ENCODE measurements around the gene CDH6.
"Not testable (repeated sequence)": the region's sequence is repeated elsewhere in the genome, so short reads cannot be mapped to it uniquely, and the experiment has no call there.

The CDH6 gene

DNA sequence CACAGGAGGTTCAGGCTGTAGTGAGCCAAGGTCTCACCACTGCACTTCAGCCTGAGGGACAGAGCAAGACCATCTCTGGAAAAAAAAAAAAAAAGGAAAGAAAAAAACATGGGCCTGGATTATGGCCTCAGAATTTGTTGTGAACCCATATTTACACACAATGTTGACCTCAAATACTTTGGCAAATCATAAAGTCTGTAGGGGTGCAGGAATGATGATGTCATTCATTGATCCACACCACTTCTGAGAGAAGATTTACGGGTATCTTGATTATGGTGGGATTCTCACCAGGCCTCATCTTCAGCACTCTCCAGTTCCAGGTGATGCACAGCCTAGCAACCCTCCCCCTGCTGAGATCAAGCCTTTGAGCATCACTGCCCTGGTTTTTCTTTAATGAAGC is 156.9 kb downstream of the CDH6 start:
- WGBS, 2 experiments (ENCODE audit: insufficient coverage in 2 of 2) = 100% methylated on average over 1 of the region's 1 CpG; no CpG with 5 or more reads in 1 of the 2 experiments
- Histone ChIP-seq H3K4me1 (ENCODE audit: control insufficient read depth, insufficient read depth, low read length, poor library complexity, severe bottlenecking) (peaks cover 4% of the 10 kb centered on the region), H3K4me3 (ENCODE audit: extremely low read depth, insufficient read depth, low read length, poor library complexity, severe bottlenecking) (no peak overlapping the region)

DNA sequence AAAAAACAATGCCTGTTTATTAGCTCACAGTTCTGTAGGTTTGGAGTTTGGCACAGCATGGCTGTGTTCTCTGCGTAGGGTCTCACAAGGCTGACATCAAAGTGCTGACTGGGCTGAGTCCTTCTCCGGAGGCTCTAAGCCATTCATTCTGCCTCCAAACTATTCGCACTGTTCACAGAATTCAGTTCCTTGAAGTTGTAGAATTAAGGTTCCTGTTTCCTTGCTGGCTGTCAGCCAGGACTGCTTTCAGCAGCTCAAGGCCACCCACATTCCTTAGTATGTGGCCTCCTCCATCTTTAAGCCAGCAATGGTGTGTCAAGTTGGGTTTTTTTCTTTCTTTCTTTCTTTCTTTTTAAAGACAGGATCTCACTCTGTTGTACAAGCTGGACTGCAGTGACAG is 161.9 kb downstream of the CDH6 start:
- Histone ChIP-seq H3K36me3 (ENCODE audit: control insufficient read depth, insufficient read depth, low read length) (no peaks in the 10 kb centered on the region), H3K9me3 (ENCODE audit: control insufficient read depth, low read length) (no peaks in the 10 kb centered on the region), H3K4me1 (ENCODE audit: control insufficient read depth, insufficient read depth, low read length, poor library complexity, severe bottlenecking) (peaks cover 4% of the 10 kb centered on the region), H3K4me3 (ENCODE audit: extremely low read depth, insufficient read depth, low read length, poor library complexity, severe bottlenecking) (no peak overlapping the region), H3K27ac (ENCODE audit: low read depth, low read length, severe bottlenecking) (no peak overlapping the region)
- 100% methylated on average over 2 of the region's 3 CpGs for WGBS, 2 experiments (ENCODE audit: insufficient coverage in 2 of 2)

More for the DNA sequence above, 156.9 kb downstream of the CDH6 start:
- Histone ChIP-seq H3K27ac (ENCODE audit: low read depth, low read length, severe bottlenecking) (no peak overlapping the region), H3K9me3 (ENCODE audit: control insufficient read depth, low read length) (no peaks in the 10 kb centered on the region), H3K36me3 (ENCODE audit: control insufficient read depth, insufficient read depth, low read length) (no peaks in the 10 kb centered on the region)

DNA sequence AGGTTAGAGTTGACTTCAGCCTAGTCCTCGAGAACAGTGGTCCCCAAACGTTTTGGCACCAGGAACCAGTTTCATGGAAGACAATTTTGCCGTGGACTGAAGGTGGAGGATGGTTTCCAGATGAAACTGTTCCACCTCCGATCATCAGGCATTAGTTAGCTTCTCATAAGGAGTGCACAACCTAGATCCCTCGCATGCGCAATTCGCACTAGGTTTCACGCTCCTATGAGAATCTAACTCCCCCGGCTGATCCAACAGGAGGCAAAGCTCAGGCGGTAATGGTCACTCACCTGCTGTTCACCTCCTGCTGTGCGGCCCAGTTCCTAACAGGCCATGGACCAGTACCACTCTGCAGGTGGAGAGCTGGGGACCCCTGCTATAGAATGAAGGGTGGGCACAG is 163.6 kb downstream of the CDH6 start:
- H3K4me1 ChIP-seq (ENCODE audit: control insufficient read depth, insufficient read depth, low read length, poor library complexity, severe bottlenecking) = peaks cover 6% of the 10 kb centered on the region
- no peak overlapping the region for H3K4me3 ChIP-seq (ENCODE audit: extremely low read depth, insufficient read depth, low read length, poor library complexity, severe bottlenecking)
- WGBS, 2 experiments (ENCODE audit: insufficient coverage in 2 of 2) = 91 to 96% methylated on average over 8 to 11 of the region's 11 CpGs
- no peaks in the 10 kb centered on the region for H3K36me3 ChIP-seq (ENCODE audit: control insufficient read depth, insufficient read depth, low read length)
- H3K27ac ChIP-seq (ENCODE audit: low read depth, low read length, severe bottlenecking) = no peak overlapping the region
- no peaks in the 10 kb centered on the region for H3K9me3 ChIP-seq (ENCODE audit: control insufficient read depth, low read length)

DNA sequence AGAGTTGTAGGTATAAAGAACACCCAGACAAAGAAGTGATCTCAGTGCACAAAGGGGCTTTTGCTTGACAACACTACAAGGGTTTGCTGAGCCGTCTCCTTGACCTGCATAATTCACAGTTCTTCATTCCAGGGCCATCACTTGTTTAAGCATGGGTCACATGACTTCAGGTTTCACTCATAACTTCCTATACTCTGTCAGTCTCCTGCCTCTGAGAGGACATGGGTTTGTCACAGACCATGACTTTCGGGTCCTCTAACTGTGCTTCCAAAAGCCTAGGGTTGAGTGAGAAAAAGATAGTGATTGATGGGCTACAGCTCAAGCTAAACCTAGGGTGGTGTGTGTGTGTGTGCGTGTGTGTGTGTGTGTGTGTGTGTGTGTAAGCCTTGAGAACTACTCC is 166.4 kb downstream of the CDH6 start:
- Histone ChIP-seq H3K9me3 (ENCODE audit: control insufficient read depth, low read length) (peaks cover 9% of the 10 kb centered on the region), H3K27ac (ENCODE audit: low read depth, low read length, severe bottlenecking) (no peak overlapping the region), H3K4me3 (ENCODE audit: extremely low read depth, insufficient read depth, low read length, poor library complexity, severe bottlenecking) (no peak overlapping the region), H3K36me3 (ENCODE audit: control insufficient read depth, insufficient read depth, low read length) (no peaks in the 10 kb centered on the region), H3K4me1 (ENCODE audit: control insufficient read depth, insufficient read depth, low read length, poor library complexity, severe bottlenecking) (peaks cover 4% of the 10 kb centered on the region)
- WGBS, 2 experiments (ENCODE audit: insufficient coverage in 2 of 2) = 85 to 90% methylated on average over 1 of the region's 3 CpGs

DNA sequence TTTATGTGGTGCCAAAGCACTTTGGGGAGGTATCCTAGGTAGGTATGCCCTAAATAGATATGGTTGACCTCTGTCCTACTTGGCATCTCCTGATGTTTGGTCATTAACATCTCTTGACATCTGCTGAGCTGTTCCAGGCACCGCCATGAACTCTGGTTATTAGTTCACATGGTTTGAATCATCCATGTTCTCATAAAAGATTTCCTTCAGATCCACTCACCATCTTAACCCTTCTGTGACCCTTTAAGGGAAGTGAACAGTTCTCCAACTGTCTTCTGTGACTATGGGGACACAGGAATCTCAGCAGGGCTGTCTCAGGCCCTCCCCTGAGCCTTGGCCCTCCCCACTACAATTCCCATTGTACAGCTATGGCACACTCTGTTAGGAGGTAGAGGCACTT is 167.7 kb downstream of the CDH6 start:
- no peak overlapping the region for H3K4me3 ChIP-seq (ENCODE audit: extremely low read depth, insufficient read depth, low read length, poor library complexity, severe bottlenecking)
- no peak overlapping the region for H3K27ac ChIP-seq (ENCODE audit: low read depth, low read length, severe bottlenecking)
- 86% methylated on average over 1 of the region's 1 CpG; no CpG with 5 or more reads in 1 of the 2 experiments for WGBS, 2 experiments (ENCODE audit: insufficient coverage in 2 of 2)
- peaks cover 4% of the 10 kb centered on the region for H3K4me1 ChIP-seq (ENCODE audit: control insufficient read depth, insufficient read depth, low read length, poor library complexity, severe bottlenecking)
- H3K9me3 ChIP-seq (ENCODE audit: control insufficient read depth, low read length) = peaks cover 9% of the 10 kb centered on the region
- no peaks in the 10 kb centered on the region for H3K36me3 ChIP-seq (ENCODE audit: control insufficient read depth, insufficient read depth, low read length)

DNA sequence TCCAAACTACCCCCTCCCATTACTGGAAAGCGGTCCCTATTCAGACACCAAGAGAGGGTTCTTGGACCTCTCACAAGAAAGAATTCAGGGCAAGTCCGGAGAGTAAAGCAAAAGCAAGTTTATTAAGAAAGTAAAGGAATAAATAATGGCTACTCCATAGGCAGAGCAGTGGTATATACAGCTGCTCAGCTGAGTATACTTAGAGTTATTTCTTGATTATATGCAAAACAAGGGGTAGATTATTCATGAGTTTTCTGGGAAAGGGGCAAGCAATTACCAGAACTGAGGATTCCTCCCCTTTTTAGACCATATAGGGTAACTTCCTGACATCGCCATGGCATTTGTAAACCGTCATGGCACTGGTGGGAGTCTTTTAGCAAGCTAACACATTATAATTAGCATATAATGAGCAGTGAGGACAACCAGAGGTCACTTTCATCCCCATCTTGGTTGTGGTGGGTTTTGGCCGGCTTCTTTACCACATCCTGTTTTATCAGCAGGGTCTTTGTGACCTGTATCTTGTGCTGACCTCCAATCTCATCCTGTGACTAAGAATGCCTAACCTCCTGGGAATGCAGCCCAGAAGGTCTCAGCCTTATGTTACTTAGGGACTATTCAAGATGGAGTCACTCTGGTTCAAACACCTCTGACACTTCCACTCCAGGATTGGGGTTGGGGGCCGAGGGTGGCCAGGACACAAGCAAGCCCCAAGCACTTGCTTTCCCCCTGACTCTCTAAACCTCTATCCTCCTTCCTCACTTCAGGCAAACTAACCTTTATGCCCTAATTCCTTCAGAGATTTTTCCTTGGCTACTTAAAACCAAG is 168.4 kb downstream of the CDH6 start:
- not testable (repeated sequence) for H3K4me1 ChIP-seq (ENCODE audit: control insufficient read depth, insufficient read depth, low read length, poor library complexity, severe bottlenecking); H3K4me3 ChIP-seq (ENCODE audit: extremely low read depth, insufficient read depth, low read length, poor library complexity, severe bottlenecking); H3K9me3 ChIP-seq (ENCODE audit: control insufficient read depth, low read length); H3K36me3 ChIP-seq (ENCODE audit: control insufficient read depth, insufficient read depth, low read length); H3K27ac ChIP-seq (ENCODE audit: low read depth, low read length, severe bottlenecking)
- WGBS, 2 experiments (ENCODE audit: insufficient coverage in 2 of 2) = 87 to 93% methylated on average over 2 to 5 of the region's 6 CpGs

DNA sequence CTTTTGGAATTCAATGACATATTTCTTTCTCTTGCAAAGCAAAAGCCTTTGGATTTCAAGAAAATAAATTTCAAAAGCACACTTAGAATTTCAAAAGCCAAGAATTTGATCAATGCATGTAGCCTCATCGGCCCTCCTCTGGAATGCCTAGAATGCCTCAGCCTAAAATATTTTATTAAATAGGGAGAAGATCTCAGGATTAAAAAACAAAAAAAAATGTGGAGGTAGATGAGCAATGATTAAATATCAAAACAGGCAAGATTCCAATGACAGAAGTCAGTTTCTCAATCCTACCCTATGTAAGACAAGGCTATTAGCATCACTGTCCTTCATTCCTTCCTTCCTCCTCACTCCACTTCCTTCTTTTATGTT is 169.0 kb downstream of the CDH6 start:
- no CpG with 5 or more reads among the region's 1 CpG for WGBS, 2 experiments (ENCODE audit: insufficient coverage in 2 of 2)
- Histone ChIP-seq H3K4me3 (ENCODE audit: extremely low read depth, insufficient read depth, low read length, poor library complexity, severe bottlenecking) (no peak overlapping the region), H3K36me3 (ENCODE audit: control insufficient read depth, insufficient read depth, low read length) (no peaks in the 10 kb centered on the region), H3K4me1 (ENCODE audit: control insufficient read depth, insufficient read depth, low read length, poor library complexity, severe bottlenecking) (peaks cover 4% of the 10 kb centered on the region), H3K27ac (ENCODE audit: low read depth, low read length, severe bottlenecking) (no peak overlapping the region), H3K9me3 (ENCODE audit: control insufficient read depth, low read length) (peaks cover 9% of the 10 kb centered on the region)

DNA sequence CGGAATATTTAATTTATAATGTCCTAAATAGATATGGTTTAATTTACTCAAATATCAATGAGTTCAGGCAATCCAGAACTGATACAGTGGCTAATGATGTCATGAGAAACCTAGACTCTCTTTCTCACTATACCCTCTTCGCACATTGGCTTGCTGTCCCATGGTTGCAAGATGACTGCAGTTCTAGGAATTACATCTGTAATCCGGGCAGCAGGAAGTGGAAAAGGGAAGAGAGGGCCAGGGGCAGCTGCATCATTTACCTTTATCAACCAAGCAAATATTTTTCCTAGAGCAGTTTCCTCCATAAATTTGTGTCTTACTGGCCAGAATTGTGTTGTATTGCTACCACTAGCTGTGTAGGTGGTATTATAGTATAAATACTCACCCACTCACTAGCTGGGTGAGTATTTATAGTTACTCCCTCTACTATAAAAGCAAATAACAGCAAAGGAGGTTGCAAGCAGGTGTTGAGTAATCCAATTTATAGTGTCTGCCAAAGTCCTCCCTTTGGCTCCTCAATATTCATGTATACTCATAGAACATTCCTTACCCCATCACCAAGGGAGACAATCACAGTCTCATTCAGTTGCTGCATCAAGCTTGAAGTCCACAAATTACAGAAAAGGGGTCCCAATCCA is 169.6 kb downstream of the CDH6 start:
- Histone ChIP-seq H3K4me3 (ENCODE audit: extremely low read depth, insufficient read depth, low read length, poor library complexity, severe bottlenecking) (no peak overlapping the region), H3K36me3 (ENCODE audit: control insufficient read depth, insufficient read depth, low read length) (no peaks in the 10 kb centered on the region), H3K27ac (ENCODE audit: low read depth, low read length, severe bottlenecking) (no peak overlapping the region), H3K4me1 (ENCODE audit: control insufficient read depth, insufficient read depth, low read length, poor library complexity, severe bottlenecking) (peaks cover 4% of the 10 kb centered on the region), H3K9me3 (ENCODE audit: control insufficient read depth, low read length) (peaks cover 9% of the 10 kb centered on the region)
- WGBS, 2 experiments (ENCODE audit: insufficient coverage in 2 of 2) = no CpG with 5 or more reads among the region's 3 CpGs

DNA sequence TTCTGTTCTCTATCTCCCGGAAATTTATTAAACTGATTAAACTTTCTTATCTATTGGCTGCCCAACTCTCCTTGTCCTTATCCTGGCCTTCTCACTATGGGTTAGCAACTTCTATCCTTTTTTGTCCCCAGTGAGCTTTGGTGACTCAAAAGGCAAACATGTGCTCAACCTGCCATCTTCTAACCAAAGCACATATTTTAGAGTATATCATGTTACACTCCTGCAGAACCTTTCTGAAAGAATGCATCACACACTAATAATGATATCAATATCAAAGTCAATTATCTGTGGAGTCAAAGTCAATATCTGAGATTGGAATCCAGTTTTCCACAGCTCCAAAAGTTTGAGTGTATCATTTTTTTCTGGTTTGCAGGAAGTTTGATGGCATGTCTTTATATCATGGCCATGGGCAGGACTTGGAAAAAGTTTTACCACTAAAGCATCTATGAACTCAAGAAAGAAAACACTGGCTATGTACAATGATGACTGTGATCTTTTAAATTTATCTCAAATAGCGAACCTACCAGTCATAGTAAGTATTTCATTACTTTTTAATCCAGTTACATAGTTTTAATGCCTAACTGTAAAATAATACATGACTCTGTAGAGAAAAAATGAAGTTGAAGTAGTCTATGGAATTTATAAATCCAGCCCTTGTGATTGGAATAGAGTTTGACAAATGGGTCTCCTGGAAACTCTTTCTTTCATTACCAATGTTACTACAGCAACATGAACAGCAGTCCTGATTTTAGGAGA is 171.6 kb downstream of the CDH6 start:
- H3K4me3 ChIP-seq (ENCODE audit: extremely low read depth, insufficient read depth, low read length, poor library complexity, severe bottlenecking) = no peak overlapping the region
- no peak overlapping the region for H3K27ac ChIP-seq (ENCODE audit: low read depth, low read length, severe bottlenecking)
- H3K9me3 ChIP-seq (ENCODE audit: control insufficient read depth, low read length) = peaks cover 9% of the 10 kb centered on the region
- H3K36me3 ChIP-seq (ENCODE audit: control insufficient read depth, insufficient read depth, low read length) = no peaks in the 10 kb centered on the region
- H3K4me1 ChIP-seq (ENCODE audit: control insufficient read depth, insufficient read depth, low read length, poor library complexity, severe bottlenecking) = peaks cover 4% of the 10 kb centered on the region
- 100% methylated on average over 1 of the region's 2 CpGs for WGBS, 2 experiments (ENCODE audit: insufficient coverage in 2 of 2)

DNA sequence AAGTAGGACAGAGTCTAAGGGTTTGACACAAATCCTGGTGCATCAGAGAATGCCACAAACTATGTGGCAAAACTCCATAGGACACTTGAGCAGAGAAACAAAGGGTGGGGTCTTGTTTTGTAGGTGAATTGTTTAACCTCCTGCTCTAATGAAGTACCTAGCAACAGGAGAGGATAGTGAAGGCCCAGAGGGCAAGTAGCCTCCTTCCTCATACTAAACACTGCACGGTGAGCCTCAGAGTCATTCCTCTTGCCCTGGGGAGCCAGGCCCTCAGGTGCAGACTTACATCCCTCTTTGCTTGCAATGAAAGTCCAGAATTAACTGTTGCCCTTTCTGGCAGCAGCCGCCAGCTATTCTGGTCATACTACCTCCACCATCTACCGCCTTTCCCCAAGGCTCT is 172.3 kb downstream of the CDH6 start:
- Histone ChIP-seq H3K27ac (ENCODE audit: low read depth, low read length, severe bottlenecking) (no peak overlapping the region), H3K36me3 (ENCODE audit: control insufficient read depth, insufficient read depth, low read length) (no peaks in the 10 kb centered on the region), H3K4me3 (ENCODE audit: extremely low read depth, insufficient read depth, low read length, poor library complexity, severe bottlenecking) (no peak overlapping the region), H3K9me3 (ENCODE audit: control insufficient read depth, low read length) (peaks cover 9% of the 10 kb centered on the region), H3K4me1 (ENCODE audit: control insufficient read depth, insufficient read depth, low read length, poor library complexity, severe bottlenecking) (peaks cover 4% of the 10 kb centered on the region)
- 84 to 97% methylated on average over 3 of the region's 3 CpGs for WGBS, 2 experiments (ENCODE audit: insufficient coverage in 2 of 2)

Data from mesodermal cell (in vitro differentiated cells).